Measurements from ENCODE around the gene KRTAP10-2. TPM values are rescaled to one million over a fixed set of nuclear protein-coding genes. Genes with fewer than 3 reads are reported as not detected.
"Not testable (repeated sequence)": the region's sequence is repeated elsewhere in the genome, so short reads cannot be mapped to it uniquely, and the experiment has no call there.

KRTAP10-2 gene
- polyA plus RNA-seq, 3 donors = 0.22 TPM; not detected in 2

- 70 to 79% (median 76%) methylated on average over 4 of the region's 4 CpGs for WGBS, 3 donors
- H3K27ac ChIP-seq (ENCODE audit: low read depth, low read length) = no peak overlapping the region
Measured at GRCh38 chr21:44571296-44571695, 20.0 kb upstream of the KRTAP10-2 start.

GRCh38 chr21:44569861-44570517 is 18.7 kb upstream of the KRTAP10-2 start:
- WGBS, 3 donors = 75 to 84% (median 81%) methylated on average over 12 of the region's 12 CpGs
- H3K27ac ChIP-seq (ENCODE audit: low read depth, low read length) = no peak overlapping the region

GRCh38 chr21:44568667-44569556 is 17.6 kb upstream of the KRTAP10-2 start:
- H3K27ac ChIP-seq (ENCODE audit: low read depth, low read length) = no peak overlapping the region
- WGBS, 3 donors = 70 to 76% (median 71%) methylated on average over 27 of the region's 27 CpGs

- H3K27ac ChIP-seq (ENCODE audit: low read depth, low read length) = no peak overlapping the region
- 65 to 71% (median 66%) methylated on average over 12 of the region's 12 CpGs for WGBS, 3 donors
Measured at GRCh38 chr21:44568261-44568660, 17.0 kb upstream of the KRTAP10-2 start.

- 89 to 92% (median 90%) methylated on average over 18 of the region's 18 CpGs for WGBS, 3 donors
- H3K27ac ChIP-seq (ENCODE audit: low read depth, low read length) = no peak overlapping the region
Measured at GRCh38 chr21:44567481-44568171, 16.3 kb upstream of the KRTAP10-2 start.

GRCh38 chr21:44566403-44566802 is 15.1 kb upstream of the KRTAP10-2 start:
- H3K27ac ChIP-seq (ENCODE audit: low read depth, low read length) = no peak overlapping the region
- WGBS, 3 donors = 44 to 58% (median 57%) methylated on average over 1 of the region's 1 CpG

- H3K27ac ChIP-seq (ENCODE audit: low read depth, low read length) = no peak overlapping the region
- 0 to 40% (median 36%) methylated on average over 1 of the region's 1 CpG for WGBS, 3 donors
Measured at GRCh38 chr21:44564886-44565598, 13.7 kb upstream of the KRTAP10-2 start.

- 59 to 100% (median 95%) methylated on average over 1 of the region's 1 CpG for WGBS, 3 donors
Measured at GRCh38 chr21:44564099-44564498, 12.8 kb upstream of the KRTAP10-2 start.

GRCh38 chr21:44558695-44559094 is 7.4 kb upstream of the KRTAP10-2 start, which contains the start of gene KRTAP10-3:
Gene KRTAP10-3 (minus strand): TSS chr21:44558795. CDS start chr21:44558715, 80 bp downstream.
- 44 to 64% (median 58%) methylated on average over 3 to 5 of the region's 5 CpGs for WGBS, 3 donors
- H3K27ac ChIP-seq (ENCODE audit: low read depth, low read length) = no peak within 1 kb of the TSS

More at GRCh38 chr21:44564099-44564498, 12.8 kb upstream of the KRTAP10-2 start:
- H3K27ac ChIP-seq (ENCODE audit: low read depth, low read length) = no peak overlapping the region

GRCh38 chr21:44558329-44558675 is 7.0 kb upstream of the KRTAP10-2 start:
- WGBS, 3 donors = 43 to 68% (median 55%) methylated on average over 7 to 10 of the region's 10 CpGs
- not testable (repeated sequence) for H3K27ac ChIP-seq (ENCODE audit: low read depth, low read length)

GRCh38 chr21:44557491-44558328 is 6.4 kb upstream of the KRTAP10-2 start:
- no peak overlapping the region for H3K27ac ChIP-seq (ENCODE audit: low read depth, low read length)
- 37 to 55% (median 52%) methylated on average over 30 of the region's 30 CpGs for WGBS, 3 donors

GRCh38 chr21:44556879-44557278 is 5.6 kb upstream of the KRTAP10-2 start:
- no peak overlapping the region for H3K27ac ChIP-seq (ENCODE audit: low read depth, low read length)
- WGBS, 3 donors = 57 to 75% (median 75%) methylated on average over 9 of the region's 9 CpGs

- H3K27ac ChIP-seq (ENCODE audit: low read depth, low read length) = no peak overlapping the region
- WGBS, 3 donors = 68 to 78% (median 75%) methylated on average over 12 to 13 of the region's 13 CpGs
Measured at GRCh38 chr21:44555200-44555875, 4.0 kb upstream of the KRTAP10-2 start.

- WGBS, 3 donors = 60 to 75% (median 69%) methylated on average over 13 of the region's 13 CpGs
- H3K27ac ChIP-seq (ENCODE audit: low read depth, low read length) = no peak overlapping the region
Measured at GRCh38 chr21:44552681-44553080, 1.4 kb upstream of the KRTAP10-2 start.

- 88 to 94% (median 93%) methylated on average over 6 of the region's 6 CpGs for WGBS, 3 donors
- H3K27ac ChIP-seq (ENCODE audit: low read depth, low read length) = no peak overlapping the region
Measured at GRCh38 chr21:44552136-44552535, 831 bp upstream of the KRTAP10-2 start.

- H3K27ac ChIP-seq (ENCODE audit: low read depth, low read length) = no peak overlapping the region
- 54 to 67% (median 65%) methylated on average over 10 of the region's 10 CpGs for WGBS, 3 donors
Measured at GRCh38 chr21:44550807-44551206, 498 bp downstream of the KRTAP10-2 start.

- H3K27ac ChIP-seq (ENCODE audit: low read depth, low read length) = not testable (repeated sequence)
- 42 to 50% (median 44%) methylated on average over 15 to 17 of the region's 17 CpGs for WGBS, 3 donors
Measured at GRCh38 chr21:44550285-44550684, 1.0 kb downstream of the KRTAP10-2 start.
